Activated naive CD4-positive, alpha-beta T cell treated with anti-CD3 and anti-CD28 coated beads, Interleukin-2, amount 50 U/mL, for 72 hours (primary cell): Measurements from ENCODE around the gene GALNT2. TPM values are rescaled to one million over a fixed set of nuclear protein-coding genes. Genes with fewer than 3 reads are reported as not detected.
A peak's percentile ranks its signal among the peaks of the same experiment; 100 is the strongest.

ENCODE experiments used
- ATAC-seq, 2 donors: fragments of 150-1000 bp; cut with Tn5 transposase; 2 replicates each; pipeline ENCODE4 v1.10.0; 2021; ENCODE audit warnings: mild to moderate bottlenecking in 2 of 2, moderate library complexity in 2 of 2
- DNase-seq, 2 donors: peaks; one replicate each; pipeline ENCODE4 v3.0.0; 2021 to 2022; ENCODE audit warnings: low spot score in 2 of 2
- H3K27ac Mint-ChIP-seq, 2 donors: one replicate each; pipeline ENCODE4 v1.8.0; 2022; ENCODE audit warnings: mild to moderate bottlenecking in 2 of 2, mixed read lengths in 2 of 2
- H3K36me3 Mint-ChIP-seq, 2 donors: one replicate each; pipeline ENCODE4 v1.8.0; 2022; ENCODE audit warnings: mixed read lengths in 2 of 2
- H3K9me3 Mint-ChIP-seq, 2 donors: one replicate each; pipeline ENCODE4 v1.8.0; 2022; ENCODE audit warnings: mixed read lengths in 2 of 2
- total RNA-seq, 2 donors: library from RNA; stranded (reverse); gene quantifications; one replicate each; pipeline ENCODE4 v1.2.3, GENCODE V29; 2022

GALNT2 gene
- total RNA-seq, 2 donors from 2014 or later = 58.9 to 88.0 TPM

DNA sequence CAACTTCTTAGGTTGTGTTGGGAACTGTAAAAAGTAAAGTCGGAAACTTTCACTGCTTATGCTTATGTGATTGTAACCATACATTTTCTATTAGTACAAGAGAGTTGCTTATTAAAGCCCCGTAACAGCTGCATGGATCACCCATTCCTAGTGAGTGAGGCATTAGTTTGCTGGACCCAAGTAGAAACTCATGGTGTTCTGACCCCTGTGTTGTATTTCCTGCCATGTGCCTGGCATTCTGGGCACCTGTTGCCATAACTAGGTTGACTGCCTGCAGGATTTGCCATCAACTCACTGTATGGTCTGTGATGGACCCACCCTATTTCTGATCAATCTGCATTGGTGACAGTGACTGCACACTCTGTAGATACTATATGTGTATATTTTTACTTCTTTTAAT lies 186.1 kb downstream of the GALNT2 start:
- H3K9me3 Mint-ChIP-seq = no peaks in the 10 kb centered on the region
- peaks cover 48 to 63% of the 10 kb centered on the region in 2 donors for H3K36me3 Mint-ChIP-seq
- H3K27ac Mint-ChIP-seq = no peak overlapping the region
- no peak for DNase-seq
- no peak for ATAC-seq

DNA sequence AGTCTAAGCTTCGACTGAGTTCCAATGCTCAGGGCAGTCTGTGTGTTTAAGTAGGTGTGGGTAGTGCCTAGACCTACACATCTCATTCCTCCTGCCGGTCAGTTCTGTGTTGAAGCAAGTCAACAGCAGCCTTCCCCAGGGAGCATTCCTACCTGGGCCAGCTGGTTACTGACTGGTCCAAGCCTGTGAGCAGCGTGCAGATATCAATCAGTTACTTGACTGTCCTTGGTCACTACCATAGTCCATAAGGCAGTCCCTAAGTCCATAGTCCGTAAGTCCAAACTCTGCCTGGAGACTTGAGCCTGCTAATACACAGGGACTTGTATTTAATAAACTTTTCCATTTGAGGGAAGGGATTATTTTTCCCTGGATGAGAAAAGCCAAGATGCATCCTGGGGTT lies 187.2 kb downstream of the GALNT2 start:
- peaks cover 42 to 55% of the 10 kb centered on the region in 2 donors for H3K36me3 Mint-ChIP-seq
- peak overlapping the region in 1 of 2 donors; percentile 35 for H3K27ac Mint-ChIP-seq
- ATAC-seq = no peak
- no peaks in the 10 kb centered on the region for H3K9me3 Mint-ChIP-seq
- DNase-seq = no peak

DNA sequence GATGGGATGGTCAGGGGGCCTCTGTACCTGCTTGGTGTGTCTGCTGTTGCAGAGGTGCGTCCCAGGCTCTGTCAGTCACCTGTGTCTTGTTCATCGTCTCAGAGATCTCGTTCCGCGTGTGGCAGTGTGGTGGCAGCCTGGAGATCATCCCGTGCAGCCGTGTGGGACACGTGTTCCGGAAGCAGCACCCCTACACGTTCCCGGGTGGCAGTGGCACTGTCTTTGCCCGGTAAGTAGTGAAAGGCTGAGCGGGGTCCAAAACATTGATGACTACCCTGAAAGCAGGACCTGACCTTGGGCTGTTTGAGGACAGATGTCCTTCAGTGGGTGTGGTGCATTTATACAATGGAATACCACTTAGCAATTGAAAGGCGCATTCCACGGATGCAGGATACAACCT lies 188.1 kb downstream of the GALNT2 start:
- H3K9me3 Mint-ChIP-seq = no peaks in the 10 kb centered on the region
- DNase-seq = no peak
- peak overlapping the region; percentile 24 to 35 for H3K27ac Mint-ChIP-seq
- ATAC-seq = no peak
- peaks cover 39 to 46% of the 10 kb centered on the region in 2 donors for H3K36me3 Mint-ChIP-seq

DNA sequence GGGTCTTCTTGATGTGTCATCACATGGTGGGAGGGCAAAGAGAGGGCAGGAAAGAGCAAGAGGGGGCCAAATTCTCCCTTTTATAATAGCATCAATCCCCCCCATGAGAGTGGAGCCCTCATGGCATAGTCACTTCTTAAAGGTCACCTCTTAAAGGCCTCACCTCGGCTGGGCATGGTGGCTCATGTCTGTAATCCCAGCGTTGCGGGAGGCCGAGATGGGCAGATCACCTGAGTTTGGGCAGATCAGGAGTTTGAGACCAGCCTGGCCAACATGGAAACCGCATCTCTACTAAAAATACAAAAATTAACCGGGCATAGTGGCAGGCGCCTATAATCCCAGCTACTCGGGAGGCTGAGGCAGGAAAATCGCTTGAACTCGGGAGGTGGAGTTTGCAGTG lies 189.0 kb downstream of the GALNT2 start:
- peak overlapping the region in 1 of 2 donors; percentile 40 for H3K27ac Mint-ChIP-seq
- H3K9me3 Mint-ChIP-seq = no peaks in the 10 kb centered on the region
- peaks cover 34 to 37% of the 10 kb centered on the region in 2 donors for H3K36me3 Mint-ChIP-seq
- DNase-seq = no peak
- no peak for ATAC-seq

DNA sequence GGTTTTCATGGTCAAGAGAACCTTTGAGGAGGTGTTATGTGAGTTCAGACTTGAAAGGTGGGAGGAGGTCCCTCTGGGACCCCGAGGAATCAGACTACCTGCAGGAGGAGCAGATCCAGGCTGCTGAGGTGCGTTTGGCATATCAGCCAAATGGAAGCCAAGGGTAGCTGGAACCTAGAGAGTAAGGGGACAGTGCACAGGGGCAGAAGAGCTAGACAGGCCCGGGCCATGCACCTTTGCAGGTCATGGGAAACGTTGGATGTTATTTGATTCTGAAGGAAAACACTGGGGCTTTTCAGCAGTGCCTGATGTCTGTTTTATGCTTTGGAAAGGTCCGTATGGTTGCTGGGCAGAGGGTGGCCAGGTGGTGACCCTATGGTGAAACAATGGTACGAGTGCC lies 189.9 kb downstream of the GALNT2 start:
- no peaks in the 10 kb centered on the region for H3K9me3 Mint-ChIP-seq
- no peak for DNase-seq
- peak overlapping the region in 1 of 2 donors; percentile 7 for H3K27ac Mint-ChIP-seq
- peaks cover 27 to 28% of the 10 kb centered on the region in 2 donors for H3K36me3 Mint-ChIP-seq
- no peak for ATAC-seq

DNA sequence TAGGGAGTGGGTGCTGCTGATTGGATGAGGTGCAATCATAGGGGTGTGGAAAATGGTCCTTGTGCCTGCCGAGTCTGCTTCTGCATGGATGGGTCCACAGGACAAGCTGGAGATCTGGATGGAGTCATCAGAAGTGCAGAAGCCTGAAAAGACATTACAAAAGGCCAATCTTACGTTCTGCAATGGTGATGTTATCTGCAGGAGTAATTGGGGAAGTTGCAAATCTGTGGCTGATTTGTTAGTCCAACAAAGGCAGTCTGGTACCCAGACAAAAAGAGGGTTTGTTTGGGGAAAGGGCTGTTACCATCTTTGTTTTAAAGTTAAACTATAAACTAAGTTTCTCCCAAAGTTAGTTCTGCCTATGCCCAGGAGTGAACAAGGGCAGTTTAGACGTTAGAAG lies 192.6 kb downstream of the GALNT2 start:
- Mint-ChIP-seq H3K27ac (peak overlapping the region in 1 of 2 donors; percentile 1), H3K36me3 (peaks cover 26 to 31% of the 10 kb centered on the region in 2 donors), H3K9me3 (no peaks in the 10 kb centered on the region)
- no peak for ATAC-seq
- no peak for DNase-seq

DNA sequence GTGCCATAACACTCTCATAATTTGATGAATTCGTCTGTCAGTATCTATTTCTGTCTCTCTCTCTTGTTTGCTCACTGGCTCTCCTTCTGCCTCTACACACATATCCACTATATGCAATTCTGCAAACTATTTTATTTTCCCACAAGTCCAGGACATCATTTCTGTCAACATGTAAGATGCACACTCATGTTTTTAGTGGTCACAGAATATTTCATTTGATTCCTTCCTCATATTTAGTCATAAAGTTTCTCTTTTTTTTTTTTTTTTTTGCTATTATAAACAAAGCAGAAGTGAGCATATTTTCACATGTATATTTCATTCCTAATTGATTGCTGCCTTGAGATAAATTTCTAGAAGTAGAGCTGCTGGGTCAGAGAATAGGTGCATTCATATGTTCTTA lies 193.8 kb downstream of the GALNT2 start:
- peaks cover 21 to 23% of the 10 kb centered on the region in 2 donors for H3K36me3 Mint-ChIP-seq
- no peaks in the 10 kb centered on the region for H3K9me3 Mint-ChIP-seq
- H3K27ac Mint-ChIP-seq = no peak overlapping the region
- ATAC-seq (no peak), DNase-seq (no peak)

DNA sequence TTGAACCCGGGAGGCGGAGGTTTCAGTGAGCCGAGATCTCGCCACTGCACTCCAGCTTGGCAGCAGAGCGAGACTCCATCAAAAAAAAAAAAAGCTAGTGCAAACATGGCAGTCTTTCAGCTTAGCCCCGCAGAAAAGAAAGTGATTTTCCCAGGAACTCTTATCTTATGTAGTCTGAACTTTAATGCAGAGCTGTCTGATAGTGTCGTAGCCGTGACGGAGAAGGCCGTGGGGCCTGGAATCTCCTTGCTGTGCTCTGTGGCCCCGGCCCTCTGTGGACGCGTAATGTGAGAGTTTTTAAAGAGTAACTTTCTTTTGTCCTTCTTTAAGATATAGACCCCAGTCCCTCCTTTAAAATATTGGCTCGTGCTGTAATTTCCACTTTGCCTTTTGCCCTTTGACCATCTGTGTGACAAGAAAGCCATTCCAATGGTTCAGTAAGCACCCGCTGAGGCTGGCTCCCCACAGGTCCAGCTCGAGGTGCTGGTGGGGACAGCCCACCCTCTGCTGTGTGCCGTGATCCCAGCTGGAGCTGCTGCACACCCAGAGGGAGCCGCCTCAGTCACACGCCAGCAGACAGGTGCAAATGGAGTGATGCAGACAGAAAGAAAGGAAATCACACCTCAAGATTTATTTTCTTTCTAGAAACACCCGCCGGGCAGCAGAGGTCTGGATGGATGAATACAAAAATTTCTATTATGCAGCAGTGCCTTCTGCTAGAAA lies 195.1 kb downstream of the GALNT2 start:
- H3K9me3 Mint-ChIP-seq = no peaks in the 10 kb centered on the region
- H3K36me3 Mint-ChIP-seq = peaks cover 18 to 21% of the 10 kb centered on the region in 2 donors
- ATAC-seq = no peak
- peak overlapping the region in 1 of 2 donors; percentile 19 for H3K27ac Mint-ChIP-seq
- peak in 1 of 2 donors; percentile 28 for DNase-seq

DNA sequence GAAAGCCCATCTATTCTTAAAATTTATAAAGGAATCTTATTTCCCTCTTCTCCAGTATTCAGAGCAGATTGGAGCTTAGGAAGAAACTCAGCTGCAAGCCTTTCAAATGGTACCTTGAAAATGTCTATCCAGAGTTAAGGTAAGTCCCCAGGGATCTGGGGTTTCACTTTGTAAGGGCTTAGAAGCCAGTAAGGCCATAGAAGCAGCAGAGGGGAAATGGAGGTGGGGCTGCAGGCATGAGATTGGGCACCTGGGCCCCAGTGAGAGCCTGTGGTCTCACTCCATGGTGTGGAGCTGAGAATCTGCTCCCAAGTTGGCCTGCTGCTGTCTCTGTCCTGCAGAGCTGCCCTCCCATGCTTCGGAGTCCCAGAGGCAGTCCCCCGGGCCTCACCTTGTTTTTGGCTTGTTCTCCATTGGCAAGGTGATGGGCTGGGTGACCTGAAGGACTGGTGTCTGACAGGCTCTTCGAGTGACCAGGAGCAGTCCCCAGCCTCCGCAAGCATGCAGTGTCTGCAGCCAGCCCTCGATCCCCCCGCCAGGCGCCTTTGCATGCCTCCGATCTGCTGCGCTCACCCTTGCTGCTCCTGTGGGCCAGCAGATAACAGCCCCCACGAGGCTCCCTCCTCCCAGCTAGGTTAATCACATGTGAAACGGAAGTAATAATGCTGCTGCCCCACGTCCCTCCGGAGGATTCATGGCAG lies 196.0 kb downstream of the GALNT2 start:
- Mint-ChIP-seq H3K9me3 (no peaks in the 10 kb centered on the region), H3K36me3 (peaks cover 17 to 26% of the 10 kb centered on the region in 2 donors), H3K27ac (peak overlapping the region in 1 of 2 donors; percentile 82)
- DNase-seq (peak in 1 of 2 donors; percentile 34), ATAC-seq (no peak)

DNA sequence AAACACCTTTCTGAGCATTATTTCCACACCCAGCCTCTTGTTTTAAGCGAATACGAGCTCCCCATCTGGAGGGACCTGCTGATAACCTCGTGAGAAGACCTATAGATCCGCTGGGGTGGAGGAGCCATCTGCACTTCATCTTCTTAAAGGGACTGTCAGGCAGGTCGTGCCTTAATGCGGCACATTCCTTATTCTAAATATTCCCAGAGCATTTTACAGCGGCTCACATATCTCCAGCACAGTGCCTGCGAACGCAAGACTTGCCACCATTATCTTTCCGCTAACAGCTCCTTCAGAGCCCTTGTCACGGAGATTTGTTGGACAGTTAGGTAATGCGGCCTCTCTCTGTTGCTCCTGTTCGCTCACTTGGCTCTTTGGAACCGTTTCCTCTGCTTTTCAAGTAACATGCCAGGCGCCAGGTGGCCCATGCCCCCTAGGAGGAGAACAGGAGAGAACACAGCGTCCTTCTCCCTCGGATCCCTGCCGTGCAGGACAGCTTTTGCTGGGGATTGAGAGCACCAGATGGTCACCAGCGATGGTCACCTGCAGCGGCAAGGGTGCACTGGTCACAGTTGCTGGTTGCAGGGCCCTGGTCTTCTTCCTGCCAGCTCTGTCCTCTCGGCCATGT lies 196.6 kb downstream of the GALNT2 start:
- ATAC-seq (no peak), DNase-seq (peak in 1 of 2 donors; percentile 30)
- Mint-ChIP-seq H3K36me3 (peaks cover 17 to 26% of the 10 kb centered on the region in 2 donors), H3K27ac (peak overlapping the region in 1 of 2 donors; percentile 82), H3K9me3 (no peaks in the 10 kb centered on the region)

DNA sequence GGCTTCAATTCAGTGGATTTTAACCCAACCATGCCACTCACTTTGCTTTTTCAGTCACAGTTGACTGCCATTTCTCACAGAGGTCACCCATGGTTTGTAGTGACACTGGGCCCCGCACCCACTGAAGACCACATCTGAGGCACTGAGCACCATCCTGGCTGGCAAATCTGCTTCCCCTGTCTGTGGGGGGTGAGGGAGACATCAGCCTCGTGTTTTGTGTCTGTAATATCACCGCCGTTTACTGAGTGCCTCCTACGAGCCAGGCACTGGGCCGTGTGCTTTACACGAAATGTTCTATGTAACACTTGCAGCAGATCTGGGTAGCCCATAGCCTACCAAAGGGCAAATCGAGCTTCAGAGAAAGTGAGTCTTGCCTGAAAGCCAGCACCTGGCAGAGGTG lies 197.3 kb downstream of the GALNT2 start:
- ATAC-seq = no peak
- DNase-seq = no peak
- Mint-ChIP-seq H3K27ac (no peak overlapping the region), H3K9me3 (no peaks in the 10 kb centered on the region), H3K36me3 (peaks cover 17 to 26% of the 10 kb centered on the region in 2 donors)

DNA sequence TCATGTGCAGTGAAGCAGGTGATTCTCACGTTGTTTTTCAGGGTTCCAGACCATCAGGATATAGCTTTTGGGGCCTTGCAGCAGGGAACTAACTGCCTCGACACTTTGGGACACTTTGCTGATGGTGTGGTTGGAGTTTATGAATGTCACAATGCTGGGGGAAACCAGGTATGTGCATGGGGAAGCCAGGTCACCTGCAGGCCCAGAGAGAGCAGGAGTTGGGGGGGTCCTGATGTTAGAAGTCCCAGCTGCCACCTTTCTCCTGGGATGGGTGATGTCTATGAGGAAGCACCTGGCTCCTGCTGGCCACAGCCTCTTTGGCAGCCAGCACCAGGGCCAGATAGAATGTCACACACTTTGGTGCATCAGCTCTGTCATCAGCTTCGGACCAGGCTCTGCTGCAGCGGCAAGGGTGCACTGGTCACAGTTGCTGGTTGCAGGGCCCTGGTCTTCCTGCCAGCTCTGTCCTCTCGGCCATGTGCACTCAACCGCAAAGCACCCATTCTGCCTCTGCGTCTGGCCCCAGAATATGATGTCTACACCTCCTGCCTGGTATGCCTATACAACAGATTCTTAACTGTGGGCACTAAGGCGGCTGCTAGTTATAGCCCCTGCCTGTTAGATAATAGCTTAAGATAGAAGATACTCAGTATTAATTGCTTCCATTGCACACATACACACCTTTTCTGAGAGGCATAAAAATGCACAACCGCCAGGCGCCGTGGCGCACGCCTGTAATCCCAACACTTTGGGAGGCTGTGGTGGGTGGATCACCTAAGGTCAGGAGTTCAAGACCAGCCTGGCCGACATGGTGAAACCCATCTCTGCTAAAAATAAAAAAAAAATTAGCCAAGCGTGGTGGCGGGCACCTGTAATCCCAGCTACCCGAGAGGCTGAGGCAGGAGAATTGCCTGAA lies 198.4 kb downstream of the GALNT2 start:
- DNase-seq = peak in 1 of 2 donors; percentile 26
- H3K9me3 Mint-ChIP-seq = no peaks in the 10 kb centered on the region
- no peak overlapping the region for H3K27ac Mint-ChIP-seq
- no peak for ATAC-seq
- H3K36me3 Mint-ChIP-seq = peaks cover 17 to 26% of the 10 kb centered on the region in 2 donors

DNA sequence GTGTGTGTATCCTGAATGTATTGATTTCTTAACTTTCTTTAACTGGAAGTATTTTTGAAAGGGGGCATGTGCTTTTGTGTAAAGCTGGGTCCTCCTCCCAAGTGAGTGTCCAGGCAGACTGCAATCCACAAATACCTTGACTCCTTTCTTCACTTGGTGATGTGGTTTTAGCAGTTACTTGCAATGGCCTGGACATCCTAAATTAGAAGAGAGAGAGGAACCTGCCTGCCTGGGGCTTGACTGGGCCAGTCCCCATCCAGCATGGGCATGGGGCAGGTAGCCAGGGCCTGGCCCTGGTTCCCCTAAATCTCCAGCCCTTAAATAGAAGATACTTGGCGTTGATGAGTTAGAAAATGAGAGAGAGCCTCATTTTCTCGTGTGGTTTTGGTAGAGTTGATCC lies 199.4 kb downstream of the GALNT2 start:
- Mint-ChIP-seq H3K9me3 (no peaks in the 10 kb centered on the region), H3K27ac (peak overlapping the region in 1 of 2 donors; percentile 76), H3K36me3 (peaks cover 17 to 32% of the 10 kb centered on the region in 2 donors)
- ATAC-seq = no peak
- DNase-seq = no peak

DNA sequence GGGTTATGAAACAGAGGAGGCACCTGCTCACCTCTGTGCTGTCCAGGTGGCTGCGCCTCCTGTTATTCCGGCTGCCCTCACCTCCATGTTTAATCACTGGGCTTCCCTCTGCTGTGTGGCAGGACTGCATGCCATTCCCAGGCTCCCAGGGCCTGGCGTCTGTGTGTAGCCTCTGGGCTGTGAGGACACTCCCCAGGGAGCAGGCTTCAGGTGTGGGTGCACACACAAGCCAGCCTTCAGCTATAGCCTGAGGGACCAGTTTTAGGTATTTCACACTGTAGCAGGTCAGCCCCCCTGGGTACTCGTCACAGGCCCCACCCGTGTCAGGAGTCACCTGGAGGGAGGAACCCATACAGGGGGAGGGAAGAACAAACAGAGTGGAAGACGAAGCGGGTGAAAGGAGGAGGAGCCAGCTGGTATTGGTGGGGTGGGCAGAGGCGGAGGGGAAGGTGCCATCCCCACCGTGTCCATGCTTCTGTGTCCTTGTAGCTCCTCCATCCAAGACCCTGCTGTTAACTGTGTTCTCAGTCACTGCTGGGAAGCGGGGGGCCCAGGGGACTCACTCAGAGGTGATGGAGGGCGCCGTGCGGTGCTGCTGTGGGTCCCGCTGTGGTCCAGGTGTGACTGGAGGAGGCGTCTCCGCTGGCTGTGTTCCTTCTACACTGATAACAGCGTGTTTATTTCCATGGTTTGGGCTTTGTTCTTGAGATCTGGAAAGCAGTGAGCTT lies 200.5 kb downstream of the GALNT2 start:
- H3K36me3 Mint-ChIP-seq = peaks cover 13 to 33% of the 10 kb centered on the region in 2 donors
- no peaks in the 10 kb centered on the region for H3K9me3 Mint-ChIP-seq
- no peak for ATAC-seq
- peak in 1 of 2 donors; percentile 46 for DNase-seq
- H3K27ac Mint-ChIP-seq = peak overlapping the region in 1 of 2 donors; percentile 76

DNA sequence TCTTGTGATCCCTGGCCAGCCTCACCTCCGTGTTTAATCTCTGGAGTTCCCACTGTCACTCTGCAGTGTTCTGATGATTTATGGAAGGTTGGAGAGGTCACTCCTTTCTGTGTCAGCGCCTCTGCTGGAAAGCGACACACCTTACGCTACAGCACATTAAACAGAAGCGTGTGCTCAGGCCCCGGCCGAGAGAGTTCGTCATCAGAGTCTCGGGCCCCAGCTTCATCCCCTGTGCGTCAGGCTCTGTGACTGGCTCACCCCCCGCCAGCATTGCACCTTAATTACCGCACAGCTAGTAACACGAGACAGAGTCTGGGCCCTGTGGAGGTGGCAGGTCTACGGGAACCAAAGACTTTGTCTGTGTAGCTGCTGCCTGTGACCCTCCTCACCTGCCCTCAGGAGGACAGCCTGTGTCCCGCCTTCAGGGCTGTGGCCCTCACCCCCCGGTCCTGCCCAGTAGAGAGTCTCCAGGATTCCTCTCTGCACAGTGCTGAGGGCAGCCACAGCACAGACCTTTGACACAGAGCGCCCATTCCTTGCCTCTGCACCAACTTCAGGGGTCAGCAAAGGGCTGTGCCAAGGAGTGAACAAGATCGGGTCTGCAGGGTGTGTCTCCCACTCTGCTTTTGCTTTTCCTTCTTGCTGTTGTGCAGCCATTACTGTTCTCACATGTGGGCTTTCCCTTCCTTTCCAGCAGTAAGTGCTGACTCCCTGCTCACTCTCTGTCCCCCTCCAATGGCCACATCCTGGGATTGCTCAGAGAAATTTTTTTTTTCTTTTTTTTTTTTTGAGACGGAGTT lies 201.5 kb downstream of the GALNT2 start:
- peaks cover 13 to 33% of the 10 kb centered on the region in 2 donors for H3K36me3 Mint-ChIP-seq
- ATAC-seq (peak in 1 of 2 donors; percentile 10), DNase-seq (peak in 1 of 2 donors; percentile 37)
- no peaks in the 10 kb centered on the region for H3K9me3 Mint-ChIP-seq
- no peak overlapping the region for H3K27ac Mint-ChIP-seq
